HepG2 (cell line): ENCODE measurements around the gene DENND5A. TPM values are rescaled to one million over a fixed set of nuclear protein-coding genes. Genes with fewer than 3 reads are reported as not detected.

ENCODE experiments used
- AKAP8 ChIP-seq: sonication (generic); formaldehyde crosslinking; IDR thresholded peaks from 2 replicates; pipeline ENCODE4 v1.5.1; 2020; ENCODE audit warnings: mild to moderate bottlenecking, missing genetic modification reagents
- CCDC6 ChIP-seq: sonication (generic); formaldehyde crosslinking; IDR thresholded peaks from 2 replicates; pipeline ENCODE4 v1.8.1; 2022; ENCODE audit warnings: mild to moderate bottlenecking, missing genetic modification reagents, moderate library complexity
- CENPT ChIP-seq: sonication (generic); formaldehyde crosslinking; IDR thresholded peaks from 2 replicates; pipeline ENCODE4 v1.8.0; 2022; ENCODE audit warnings: low read depth, mild to moderate bottlenecking, moderate library complexity, missing genetic modification reagents
- DNMT1 ChIP-seq: sonication (generic); formaldehyde crosslinking; IDR thresholded peaks from 2 replicates; pipeline ENCODE4 v1.5.1; 2020; ENCODE audit warnings: mild to moderate bottlenecking, missing genetic modification reagents
- GABPA ChIP-seq, 2 experiments: IDR thresholded peaks; 2 replicates each; pipeline ENCODE4 v1.6.1; 2011 to 2016; ENCODE audit warnings: low read depth in 2 of 2, low read length in 1 of 2, missing biosample characterization in 1 of 2, missing genetic modification characterization in 1 of 2
- HNF4A ChIP-seq: sonication (generic); formaldehyde crosslinking; IDR thresholded peaks from 2 replicates; pipeline ENCODE4 v1.4.0; 2020; ENCODE audit warnings: missing genetic modification reagents
- HOXA5 ChIP-seq: sonication (generic); formaldehyde crosslinking; IDR thresholded peaks from 2 replicates; pipeline ENCODE4 v1.4.0; 2020; ENCODE audit warnings: missing genetic modification reagents
- IRF2 ChIP-seq: IDR thresholded peaks from 2 replicates; pipeline ENCODE4 v1.6.1; 2018; ENCODE audit warnings: missing genetic modification reagents, missing compliant biosample characterization
- KLF6 ChIP-seq: IDR thresholded peaks from 2 replicates; pipeline ENCODE4 v1.8.0; 2016; ENCODE audit warnings: missing biosample characterization, missing genetic modification reagents
- MAFK ChIP-seq, 2 experiments: IDR thresholded peaks in 1 of 2; conservative IDR thresholded peaks in 1 of 2; 2 replicates each; pipeline ENCODE4 v1.6.1; 2011; ENCODE audit warnings: improper control_type of control experiment in 2 of 2, low read length in 2 of 2
- MED8 ChIP-seq: sonication (generic); formaldehyde crosslinking; IDR thresholded peaks from 2 replicates; pipeline ENCODE4 v1.8.1; 2023; ENCODE audit warnings: mild to moderate bottlenecking, missing genetic modification reagents; ENCODE audit not compliant: insufficient replicate concordance
- MIER3 ChIP-seq: IDR thresholded peaks from 2 replicates; pipeline ENCODE4 v1.6.1; 2016; ENCODE audit warnings: missing compliant biosample characterization, borderline replicate concordance
- MLLT10 ChIP-seq: sonication (generic); formaldehyde crosslinking; IDR thresholded peaks from 2 replicates; pipeline ENCODE4 v1.4.0; 2020; ENCODE audit warnings: missing genetic modification reagents
- NCOA2 ChIP-seq: sonication (generic); formaldehyde crosslinking; IDR thresholded peaks from 2 replicates; pipeline ENCODE4 v1.8.0; 2022; ENCODE audit warnings: inconsistent platforms
- POLR2A ChIP-seq, 2 experiments: IDR thresholded peaks; 2 replicates each; pipeline ENCODE4 v1.6.1; 2011; ENCODE audit warnings: low read depth in 2 of 2, low read length in 2 of 2, mild to moderate bottlenecking in 1 of 2, moderate library complexity in 1 of 2; ENCODE audit not compliant: insufficient read depth in 1 of 2
- PRDM15 ChIP-seq: sonication (generic); formaldehyde crosslinking; IDR thresholded peaks from 2 replicates; pipeline ENCODE4 v1.4.0; 2020; ENCODE audit warnings: missing genetic modification reagents
- THRA ChIP-seq: sonication (generic); formaldehyde crosslinking; IDR thresholded peaks from 2 replicates; pipeline ENCODE4 v1.4.0; 2020; ENCODE audit warnings: missing genetic modification reagents, borderline replicate concordance
- TRIM22 ChIP-seq: fragments of 450-650 bp; IDR thresholded peaks from 2 replicates; pipeline ENCODE4 v1.6.1; 2017
- XBP1 ChIP-seq: sonication (generic); formaldehyde crosslinking; IDR thresholded peaks from 2 replicates; pipeline ENCODE4 v1.5.0; 2020; ENCODE audit warnings: missing genetic modification reagents
- XRCC5 ChIP-seq: fragments of 200-400 bp; formaldehyde crosslinking; optimal IDR thresholded peaks from 2 replicates; pipeline ENCODE3; 2017; ENCODE audit warnings: mild to moderate bottlenecking, low read length
- ZFP36L1 ChIP-seq: sonication (generic); formaldehyde crosslinking; IDR thresholded peaks from 2 replicates; pipeline ENCODE4 v1.8.0; 2022; ENCODE audit warnings: mild to moderate bottlenecking, missing genetic modification reagents, moderate library complexity
- ZNF749 ChIP-seq: sonication (generic); formaldehyde crosslinking; IDR thresholded peaks from 2 replicates; pipeline ENCODE4 v1.8.0; 2022; ENCODE audit warnings: mild to moderate bottlenecking, missing genetic modification reagents, moderate library complexity, borderline replicate concordance
- ZNF788 ChIP-seq: sonication (generic); formaldehyde crosslinking; IDR thresholded peaks from 2 replicates; pipeline ENCODE4 v1.5.0; 2020; ENCODE audit warnings: mild to moderate bottlenecking, missing genetic modification reagents, borderline replicate concordance
- ZSCAN20 ChIP-seq: sonication (generic); formaldehyde crosslinking; IDR thresholded peaks from 2 replicates; pipeline ENCODE4 v1.4.0; 2020; ENCODE audit warnings: missing genetic modification reagents, mild to moderate bottlenecking, borderline replicate concordance
- polyA plus RNA-seq, 8 experiments: library from polyadenylated mRNA; depleted of rRNA in 3 of 8; stranded (reverse) in 7 of 8; unstranded in 1 of 8; fragments of >200 nt; fragmentation: Illumina TruSeq in 4 of 8; extraction: Trizol in 4 of 8; gene quantifications; 2 replicates each; pipeline versions ENCODE4 v1.2.1 to v1.2.3, GENCODE V29; 2011 to 2016; ENCODE audit warnings: low read depth in 4 of 8, missing spikeins in 1 of 8, mixed read lengths in 1 of 8; ENCODE audit not compliant: insufficient read depth in 1 of 8
- total RNA-seq, 5 experiments: library from RNA; depleted of rRNA; stranded (reverse); fragments of >200 nt; fragmentation: Illumina TruSeq; extraction: Trizol; gene quantifications; 2 replicates each; pipeline ENCODE4 v1.2.3, GENCODE V29; 2016; ENCODE audit warnings: low read depth in 1 of 5

Gene DENND5A
- total and polyA plus RNA-seq, 2 of the 13 experiments (the other 11 are each of a cell fraction or from before 2014, with no cell fraction given): 63.3 to 145 TPM

- TF ChIP-seq HOXA5 (CRISPR knock-in tag): no peak; the same call in 1 of the 2 replicates
- TF ChIP-seq ZNF749 (CRISPR knock-in tag): 0 out of 2 replicates have a peak, but pooled peaks have one; percentile 41
- TF ChIP-seq ZNF788: peak; percentile 64
- TF ChIP-seq POLR2A (IDR thresholded peaks at IDR 0.05; ENCODE audit: insufficient read depth in 1 of 2, low read depth in 2 of 2, low read length in 2 of 2): peak; percentile 65 to 75
- no peak for TF ChIP-seq THRA (CRISPR knock-in tag)
- no peak; the same call in 1 of the 2 replicates for TF ChIP-seq KLF6
- TF ChIP-seq DNMT1: no peak
- TF ChIP-seq ZFP36L1 (CRISPR knock-in tag): no peak
- TF ChIP-seq CENPT: no peak
- TF ChIP-seq PRDM15 (CRISPR knock-in tag): no peak
- no peak for TF ChIP-seq AKAP8 (CRISPR knock-in tag)
- peak; percentile 34; the same call in 1 of the 2 replicates for TF ChIP-seq MIER3 (CRISPR knock-in tag)
- no peak for TF ChIP-seq XBP1
- no peak for TF ChIP-seq GABPA (IDR thresholded peaks at IDR 0.05; ENCODE audit: low read depth, low read length)
- TF ChIP-seq GABPA (CRISPR knock-in tag; IDR thresholded peaks at IDR 0.05; ENCODE audit: low read depth): 0 out of 2 replicates have a peak, but pooled peaks have one; percentile 26
- peak; percentile 71; the same call in 1 of the 2 replicates for TF ChIP-seq CCDC6 (CRISPR knock-in tag)
- TF ChIP-seq ZSCAN20 (CRISPR knock-in tag): no peak
- no peak for TF ChIP-seq MAFK (conservative IDR thresholded peaks at IDR 0.05 in 1 of 2, IDR thresholded peaks at IDR 0.05 in 1 of 2; ENCODE audit: low read length in 2 of 2)
- TF ChIP-seq TRIM22: no peak
- peak; percentile 66 for TF ChIP-seq IRF2 (CRISPR knock-in tag)
- TF ChIP-seq MED8 (CRISPR knock-in tag): no peak
- TF ChIP-seq MLLT10 (CRISPR knock-in tag): no peak
- TF ChIP-seq XRCC5: no peak
- TF ChIP-seq NCOA2 (CRISPR knock-in tag): peak; percentile 24; the same call in 1 of the 2 replicates
- peak; percentile 29 for TF ChIP-seq HNF4A (CRISPR knock-in tag)
These were observed at the start of gene DENND5A (continued) for GRCh38 chr11:9265211-9266131.
